Neural progenitor cell (in vitro differentiated cells): Measurements from ENCODE around the gene OSBPL1A. TPM values are rescaled to one million over a fixed set of nuclear protein-coding genes. Genes with fewer than 3 reads are reported as not detected.

Experiments
- DNase-seq: peaks from one replicate; pipeline ENCODE4 v3.0.0-alpha.2; 2016; ENCODE audit warnings: low spot score
- H2AFZ ChIP-seq: fragments of 200-600 bp; sonication (generic); replicated peaks from 2 replicates; pipeline ENCODE4 v1.6.1; 2016; ENCODE audit warnings: antibody characterized with exemption
- H3F3A ChIP-seq: fragments of 200-600 bp; sonication (generic); 2 replicates; pipeline ENCODE4 v1.6.1; 2016; ENCODE audit warnings: antibody characterized with exemption, low read depth
- H3K27ac ChIP-seq: fragments of 200-600 bp; sonication (generic); 2 replicates; pipeline ENCODE4 v1.5.1; 2016; ENCODE audit warnings: mild to moderate bottlenecking
- H3K27me3 ChIP-seq: fragments of 200-600 bp; sonication (generic); 2 replicates; pipeline ENCODE4 v1.6.1; 2016; ENCODE audit warnings: mild to moderate bottlenecking, moderate library complexity
- H3K36me3 ChIP-seq: fragments of 200-600 bp; sonication (generic); 2 replicates; pipeline ENCODE4 v1.5.1; 2016
- H3K4me1 ChIP-seq: fragments of 200-600 bp; sonication (generic); 2 replicates; pipeline ENCODE4 v1.6.1; 2016; ENCODE audit warnings: mixed run types
- H3K4me2 ChIP-seq: fragments of 200-600 bp; sonication (generic); 2 replicates; pipeline ENCODE4 v1.6.1; 2016
- H3K4me3 ChIP-seq: fragments of 200-600 bp; sonication (generic); 2 replicates; pipeline ENCODE4 v1.5.1; 2016
- H3K79me2 ChIP-seq: fragments of 200-600 bp; sonication (generic); 2 replicates; pipeline ENCODE4 v1.6.1; 2016; ENCODE audit warnings: low read depth
- H3K9ac ChIP-seq: fragments of 200-600 bp; sonication (generic); 2 replicates; pipeline ENCODE4 v1.6.1; 2016
- H3K9me3 ChIP-seq: fragments of 200-600 bp; sonication (generic); 2 replicates; pipeline ENCODE4 v1.5.1; 2016; ENCODE audit warnings: low read depth
- H4K20me1 ChIP-seq: fragments of 200-600 bp; sonication (generic); 2 replicates; pipeline ENCODE4 v1.6.1; 2016; ENCODE audit warnings: low read depth
- H3K27ac Mint-ChIP-seq: 3 replicates; pipeline ENCODE4 v1.8.0; 2021; ENCODE audit warnings: mixed read lengths
- H3K27me3 Mint-ChIP-seq: 2 replicates; pipeline ENCODE4 v1.8.0; 2022; ENCODE audit warnings: low read depth, mild to moderate bottlenecking, inconsistent platforms, moderate library complexity, mixed read lengths; ENCODE audit not compliant: insufficient read depth
- H3K36me3 Mint-ChIP-seq: 3 replicates; pipeline ENCODE4 v1.8.0; 2021; ENCODE audit warnings: mixed read lengths
- H3K4me1 Mint-ChIP-seq: 3 replicates; pipeline ENCODE4 v1.8.0; 2021; ENCODE audit warnings: mixed read lengths
- H3K4me3 Mint-ChIP-seq: 3 replicates; pipeline ENCODE4 v1.8.0; 2021; ENCODE audit warnings: mild to moderate bottlenecking, moderate library complexity, mixed read lengths
- H3K9me3 Mint-ChIP-seq: 3 replicates; pipeline ENCODE4 v1.8.0; 2020; ENCODE audit warnings: mixed read lengths
- EZH2 ChIP-seq: fragments of 200-600 bp; sonication (generic); IDR thresholded peaks from 2 replicates; pipeline ENCODE4 v1.6.1; 2017; ENCODE audit warnings: antibody characterized with exemption, mild to moderate bottlenecking, moderate library complexity
- EZH2phosphoT487 ChIP-seq: fragments of 200-600 bp; sonication (generic); IDR thresholded peaks from 2 replicates; pipeline ENCODE4 v1.6.1; 2017; ENCODE audit warnings: antibody characterized with exemption
- total RNA-seq: library from RNA; depleted of rRNA; stranded (reverse); fragments of >200 nt; gene quantifications from 2 replicates; pipeline ENCODE4 v1.2.3, GENCODE V29; 2015; ENCODE audit warnings: low replicate concordance
- TF ChIP-seq, protein P1 (sequence below): fragments of 200-600 bp; sonication (generic); IDR thresholded peaks from 2 replicates; pipeline ENCODE4 v1.5.1; 2017; ENCODE audit warnings: antibody characterized with exemption, mild to moderate bottlenecking

The OSBPL1A gene
- total RNA-seq, 1 donor from 2014 or later, result 75.0 TPM

DNA sequence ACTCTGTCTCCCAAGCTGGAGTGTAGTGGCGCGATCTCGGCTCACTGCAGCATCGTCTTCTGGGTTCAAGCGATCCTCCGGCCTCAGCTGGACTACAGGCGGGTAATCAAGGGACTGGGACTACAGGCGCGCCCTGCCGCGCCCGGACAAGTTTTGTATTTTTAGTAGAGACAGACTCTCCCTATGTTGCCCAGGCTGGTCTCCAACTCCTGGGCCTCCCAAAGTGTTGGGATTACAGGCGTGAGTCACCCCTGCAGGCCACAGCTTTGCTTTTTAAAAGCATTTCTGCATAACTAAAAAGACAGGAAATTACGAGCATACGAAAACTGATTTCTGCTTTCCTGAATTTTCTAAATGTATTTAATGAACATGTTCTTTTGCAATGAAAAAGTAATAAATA, 916 bp upstream of the OSBPL1A start:
- H2AFZ ChIP-seq, result peak overlapping the region; percentile 13
- no peaks in the 10 kb centered on the region for H3K9me3 Mint-ChIP-seq
- H3K36me3 ChIP-seq, result no peaks in the 10 kb centered on the region
- peak overlapping the region; percentile 82 for H3K4me2 ChIP-seq
- TF ChIP-seq, protein P1, sequence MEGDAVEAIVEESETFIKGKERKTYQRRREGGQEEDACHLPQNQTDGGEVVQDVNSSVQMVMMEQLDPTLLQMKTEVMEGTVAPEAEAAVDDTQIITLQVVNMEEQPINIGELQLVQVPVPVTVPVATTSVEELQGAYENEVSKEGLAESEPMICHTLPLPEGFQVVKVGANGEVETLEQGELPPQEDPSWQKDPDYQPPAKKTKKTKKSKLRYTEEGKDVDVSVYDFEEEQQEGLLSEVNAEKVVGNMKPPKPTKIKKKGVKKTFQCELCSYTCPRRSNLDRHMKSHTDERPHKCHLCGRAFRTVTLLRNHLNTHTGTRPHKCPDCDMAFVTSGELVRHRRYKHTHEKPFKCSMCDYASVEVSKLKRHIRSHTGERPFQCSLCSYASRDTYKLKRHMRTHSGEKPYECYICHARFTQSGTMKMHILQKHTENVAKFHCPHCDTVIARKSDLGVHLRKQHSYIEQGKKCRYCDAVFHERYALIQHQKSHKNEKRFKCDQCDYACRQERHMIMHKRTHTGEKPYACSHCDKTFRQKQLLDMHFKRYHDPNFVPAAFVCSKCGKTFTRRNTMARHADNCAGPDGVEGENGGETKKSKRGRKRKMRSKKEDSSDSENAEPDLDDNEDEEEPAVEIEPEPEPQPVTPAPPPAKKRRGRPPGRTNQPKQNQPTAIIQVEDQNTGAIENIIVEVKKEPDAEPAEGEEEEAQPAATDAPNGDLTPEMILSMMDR, result no peak
- TF ChIP-seq EZH2 (no peak), EZH2phosphoT487 (no peak)
- H3K9ac ChIP-seq, result no peak overlapping the region
- H3K9me3 ChIP-seq, result no peaks in the 10 kb centered on the region
- no peak overlapping the region for H3K27ac ChIP-seq
- H3K36me3 Mint-ChIP-seq, result peaks cover 2% of the 10 kb centered on the region
- H3K4me3 Mint-ChIP-seq, result peak overlapping the region; percentile 92
- H3K4me1 ChIP-seq, result peaks cover 29% of the 10 kb centered on the region
- peaks cover 57% of the 10 kb centered on the region for H3K4me1 Mint-ChIP-seq
- peaks cover 39% of the 10 kb centered on the region for H3K79me2 ChIP-seq
- peak; percentile 50 for DNase-seq
- H3F3A ChIP-seq, result peaks cover 23% of the 10 kb centered on the region
- no peaks in the 10 kb centered on the region for H3K27me3 ChIP-seq
- peak overlapping the region; percentile 65 for H3K4me3 ChIP-seq
- peaks cover 4% of the 10 kb centered on the region for H3K27me3 Mint-ChIP-seq
- peak overlapping the region; percentile 83 for H3K27ac Mint-ChIP-seq
- no peaks in the 10 kb centered on the region for H4K20me1 ChIP-seq

DNA sequence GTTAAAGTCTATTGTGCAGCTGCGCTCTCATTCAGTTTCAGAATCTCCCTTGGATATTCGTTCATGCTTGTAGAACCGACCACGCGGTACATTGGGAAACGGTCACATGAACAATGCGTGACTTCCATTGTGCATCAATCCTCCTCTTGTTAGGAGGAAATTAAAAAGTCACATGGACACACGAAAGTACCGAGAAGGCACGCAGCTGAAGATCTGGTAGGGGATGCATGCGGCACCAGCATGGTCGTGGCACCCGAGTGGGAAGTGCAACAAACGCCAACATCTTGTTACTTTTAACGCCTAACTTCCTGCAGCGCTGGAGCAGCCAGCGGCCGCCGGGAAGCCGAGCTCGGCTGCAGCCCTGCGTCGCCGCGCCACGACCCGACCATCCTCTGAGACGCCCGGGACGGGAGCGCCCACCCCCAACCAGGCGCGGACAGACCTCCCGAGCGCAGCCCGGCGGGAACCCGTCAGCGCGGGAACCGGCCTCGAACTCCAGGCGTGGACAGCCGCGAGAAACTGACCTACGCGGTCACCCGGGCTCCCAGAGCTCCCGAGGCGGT, 412 bp downstream of the OSBPL1A start:
- Histone ChIP-seq H4K20me1 (no peaks in the 10 kb centered on the region), H3K9ac (peak overlapping the region; percentile 30), H3K36me3 (no peaks in the 10 kb centered on the region), H3K4me3 (peak overlapping the region; percentile 65), H2AFZ (peak overlapping the region; percentile 85), H3K4me2 (peak overlapping the region; percentile 82), H3F3A (peaks cover 23% of the 10 kb centered on the region), H3K27me3 (no peaks in the 10 kb centered on the region), H3K9me3 (no peaks in the 10 kb centered on the region), H3K27ac (peak overlapping the region; percentile 75), H3K79me2 (peaks cover 50% of the 10 kb centered on the region), H3K4me1 (peaks cover 29% of the 10 kb centered on the region)
- Mint-ChIP-seq H3K4me3 (peak overlapping the region; percentile 92), H3K36me3 (peaks cover 5% of the 10 kb centered on the region), H3K4me1 (peaks cover 53% of the 10 kb centered on the region), H3K27me3 (peaks cover 3% of the 10 kb centered on the region), H3K9me3 (no peaks in the 10 kb centered on the region), H3K27ac (peak overlapping the region; percentile 79)
- TF ChIP-seq EZH2 (no peak), EZH2phosphoT487 (no peak)
- TF ChIP-seq, protein P1, result no peak
- DNase-seq, result peak; percentile 82

DNA sequence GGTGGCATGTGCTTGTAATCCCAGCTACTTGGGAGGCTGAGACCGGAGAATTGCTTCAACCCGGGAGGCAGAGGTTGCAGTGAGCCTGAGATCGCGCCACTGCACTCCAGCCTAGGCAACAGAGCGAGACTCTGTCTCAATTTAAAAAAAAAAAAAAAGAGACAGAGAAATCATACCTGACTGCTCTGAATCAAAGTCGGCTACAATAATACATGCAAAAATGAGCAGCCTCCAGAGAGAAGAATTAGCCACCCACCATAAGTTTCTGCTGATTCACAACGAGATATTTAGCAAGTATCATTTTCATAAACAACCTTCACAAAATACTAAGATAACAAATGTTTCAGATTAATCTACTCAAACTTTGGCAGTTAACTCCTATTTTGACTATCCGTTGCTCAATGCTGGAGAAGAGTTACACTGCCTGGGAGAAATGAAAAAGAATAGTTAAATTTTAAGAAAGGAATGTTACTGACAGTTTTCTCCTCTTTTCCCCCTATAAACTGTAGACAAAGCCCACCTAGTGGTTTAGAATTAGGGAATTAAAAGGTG, 1.5 kb downstream of the OSBPL1A start:
- H2AFZ ChIP-seq, result no peak overlapping the region
- H3K36me3 Mint-ChIP-seq, result peaks cover 6% of the 10 kb centered on the region
- TF ChIP-seq EZH2, result no peak
- TF ChIP-seq EZH2phosphoT487, result no peak
- TF ChIP-seq, protein P1, result no peak
- H3K79me2 ChIP-seq, result peaks cover 60% of the 10 kb centered on the region
- H3K9me3 ChIP-seq, result no peaks in the 10 kb centered on the region
- H3K27ac ChIP-seq, result no peak overlapping the region
- peaks cover 49% of the 10 kb centered on the region for H3K4me1 Mint-ChIP-seq
- peak overlapping the region; percentile 65 for H3K4me3 ChIP-seq
- no peaks in the 10 kb centered on the region for H3K9me3 Mint-ChIP-seq
- H3K4me1 ChIP-seq, result peaks cover 28% of the 10 kb centered on the region
- H4K20me1 ChIP-seq, result no peaks in the 10 kb centered on the region
- no peak for DNase-seq
- peak overlapping the region; percentile 92 for H3K4me3 Mint-ChIP-seq
- H3F3A ChIP-seq, result peaks cover 23% of the 10 kb centered on the region
- no peaks in the 10 kb centered on the region for H3K27me3 Mint-ChIP-seq
- H3K9ac ChIP-seq, result no peak overlapping the region
- no peaks in the 10 kb centered on the region for H3K27me3 ChIP-seq
- peak overlapping the region; percentile 14 for H3K27ac Mint-ChIP-seq
- no peaks in the 10 kb centered on the region for H3K36me3 ChIP-seq
- peak overlapping the region; percentile 82 for H3K4me2 ChIP-seq
